HG02678 (cell line): Measurements from ENCODE around the gene FCHSD1.
A peak's percentile ranks its signal among the peaks of the same experiment; 100 is the strongest.
"Not testable (repeated sequence)": the region's sequence is repeated elsewhere in the genome, so short reads cannot be mapped to it uniquely, and the experiment has no call there.

Source experiments
- ATAC-seq: cut with Tn5 transposase; IDR thresholded peaks from one replicate; pipeline ENCODE4 v1.9.1; 2021; ENCODE audit warnings: mild to moderate bottlenecking, moderate library complexity; ENCODE audit not compliant: unreplicated experiment

Gene FCHSD1

GRCh38 chr5:141618030-141618803 lies 33.0 kb downstream of the FCHSD1 start:
- peak; percentile 31 for ATAC-seq

GRCh38 chr5:141617682-141618029 lies 33.6 kb downstream of the FCHSD1 start:
- no peak for ATAC-seq

- no peak for ATAC-seq
These were observed 34.1 kb downstream of the FCHSD1 start for GRCh38 chr5:141617128-141617527.

- no peak for ATAC-seq
These were observed 35.1 kb downstream of the FCHSD1 start for GRCh38 chr5:141615991-141616720.

- no peak for ATAC-seq
These were observed 37.9 kb downstream of the FCHSD1 start for GRCh38 chr5:141613344-141613743.

- no peak for ATAC-seq
These were observed 39.9 kb downstream of the FCHSD1 start for GRCh38 chr5:141611289-141611688.

- ATAC-seq = not testable (repeated sequence)
These were observed 41.3 kb downstream of the FCHSD1 start for GRCh38 chr5:141609921-141610320.

- no peak for ATAC-seq
These were observed 42.2 kb downstream of the FCHSD1 start for GRCh38 chr5:141609044-141609443.

GRCh38 chr5:141608557-141608956 lies 42.7 kb downstream of the FCHSD1 start:
- ATAC-seq = no peak

- no peak for ATAC-seq
These were observed 43.2 kb downstream of the FCHSD1 start for GRCh38 chr5:141608046-141608445.

- peak; percentile 98 for ATAC-seq
These were observed 45.5 kb downstream of the FCHSD1 start for GRCh38 chr5:141605523-141606277.

- no peak for ATAC-seq
These were observed 47.1 kb downstream of the FCHSD1 start for GRCh38 chr5:141603923-141604717.

GRCh38 chr5:141602606-141603005 lies 48.6 kb downstream of the FCHSD1 start:
- ATAC-seq = no peak

GRCh38 chr5:141598391-141599345 lies 52.5 kb downstream of the FCHSD1 start:
- no peak for ATAC-seq

- no peak for ATAC-seq
These were observed 53.4 kb downstream of the FCHSD1 start for GRCh38 chr5:141597814-141598213.

- ATAC-seq = no peak
These were observed 53.8 kb downstream of the FCHSD1 start for GRCh38 chr5:141597394-141597793.

- no peak for ATAC-seq
These were observed 54.4 kb downstream of the FCHSD1 start for GRCh38 chr5:141596867-141597266.

- ATAC-seq = no peak
These were observed 61.1 kb downstream of the FCHSD1 start for GRCh38 chr5:141590127-141590526.
